ENCODE results near the gene PIM3. TPM values are rescaled to one million over a fixed set of nuclear protein-coding genes. Genes with fewer than 3 reads are reported as not detected.

PIM3 gene
- total and polyA plus RNA-seq, 10 of the 15 experiments (the other 5 are each of a cell fraction or from before 2014, with no cell fraction given), result 0.31 to 60.8 (median 12.4) TPM

DNA sequence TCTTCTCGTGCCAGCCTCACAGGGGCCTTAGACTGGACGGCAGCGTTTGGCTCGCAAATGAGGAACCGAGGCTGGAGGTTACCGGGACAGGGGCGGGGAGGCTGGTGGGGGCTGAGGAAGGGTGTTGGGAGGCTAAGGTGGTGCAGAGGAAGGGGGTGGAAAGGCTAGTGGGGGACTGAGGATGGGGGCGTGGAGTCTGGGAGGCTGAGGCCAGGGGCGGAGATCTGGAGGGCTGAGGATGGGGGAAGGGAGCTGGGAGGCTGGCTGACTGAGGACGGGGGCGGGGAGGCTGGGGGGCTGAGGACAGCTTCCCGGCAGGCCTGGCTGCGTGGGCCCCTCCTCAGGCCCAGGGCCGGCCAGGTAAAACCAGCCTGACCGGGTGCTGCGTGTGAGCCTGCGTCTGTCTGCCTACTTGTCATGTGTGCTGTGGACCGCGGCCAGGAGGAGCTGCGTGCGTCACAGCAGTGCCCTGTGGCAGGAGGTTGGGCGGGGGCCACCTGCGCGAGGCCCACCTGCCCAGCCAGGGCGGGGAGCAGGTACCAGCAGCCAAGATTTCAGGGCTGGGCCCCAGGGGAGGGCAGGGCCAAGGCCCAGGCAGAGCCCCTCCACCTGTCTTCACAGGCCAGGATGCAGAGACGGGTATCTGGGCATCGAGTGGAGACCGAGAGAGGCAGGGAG is 9.4 kb upstream of the PIM3 start:
- ChIA-PET POLR2A (interaction anchor here (1.6 to 1.8 kb wide), 2 partner anchors 14 to 20 kb away, joined by 3 to 5 read pairs; no protein-coding TSS in a partner anchor), CTCF (no interaction called here), SMC1A (ENCODE audit: uncharacterized antibody, unreplicated experiment) (no interaction called here), RAD21 (ENCODE audit: unreplicated experiment) (interaction anchor here (1.3 kb wide), 1 partner anchor 21 kb away, joined by 3 read pairs; no protein-coding TSS in a partner anchor)
- intact Hi-C loops (cut with micrococcal nuclease; ENCODE audit: unreplicated experiment), result no loop called here
- no peaks in the 10 kb centered on the region for H3K27me3 ChIP-seq (replicated peaks in 1 of 2; ENCODE audit: control insufficient read depth in 2 of 2, insufficient read depth in 2 of 2, low read length in 1 of 2)
- H3K9ac ChIP-seq (ENCODE audit: control insufficient read depth, insufficient read depth, low read length), result no peak overlapping the region
- no peak overlapping the region for H3K27ac ChIP-seq (ENCODE audit: control insufficient read depth, insufficient read depth)
- ATAC-seq (peak; percentile 52), DNase-seq (ENCODE audit: low read depth, low spot score) (no peak), FAIRE-seq (no peak)
- H3K4me2 ChIP-seq (ENCODE audit: control insufficient read depth, insufficient read depth), result no peak overlapping the region
- no peaks in the 10 kb centered on the region for H3K4me1 ChIP-seq (ENCODE audit: control insufficient read depth, insufficient read depth, low read length)
- H3K9me3 ChIP-seq (replicated peaks; ENCODE audit: control insufficient read depth, insufficient read depth, low read length), result no peaks in the 10 kb centered on the region
- no TSS peak for BruUV-seq (replicated peaks)
- H3K79me2 ChIP-seq (ENCODE audit: control insufficient read depth, insufficient read depth, low read length), result no peaks in the 10 kb centered on the region
- H3K36me3 ChIP-seq (ENCODE audit: control insufficient read depth in 2 of 2, insufficient read depth in 2 of 2, low read length in 1 of 2), result no peaks in the 10 kb centered on the region
- no peaks in the 10 kb centered on the region for H4K20me1 ChIP-seq (ENCODE audit: control insufficient read depth, insufficient read depth)
- TF ChIP-seq IRF4 (IDR thresholded peaks at IDR 0.05; ENCODE audit: low read depth, low read length) (no peak), BHLHE40 (IDR thresholded peaks at IDR 0.05; ENCODE audit: borderline replicate concordance in 1 of 2, low read depth in 2 of 2, low read length in 1 of 2) (peak in 1 of 2 experiments; percentile 24; a peak in 2 of 4 replicates)
- in situ Hi-C loops (cut with MboI), result no loop called here
- WGBS (ENCODE audit: insufficient coverage, insufficient replicate concordance, low lambda C conversion rate, missing lambda C conversion rate), result 46% methylated on average over 20 of the region's 28 CpGs
- no peak overlapping the region for H3K4me3 ChIP-seq
- H2AFZ ChIP-seq (ENCODE audit: control insufficient read depth, low read depth, low read length), result no peak overlapping the region

DNA sequence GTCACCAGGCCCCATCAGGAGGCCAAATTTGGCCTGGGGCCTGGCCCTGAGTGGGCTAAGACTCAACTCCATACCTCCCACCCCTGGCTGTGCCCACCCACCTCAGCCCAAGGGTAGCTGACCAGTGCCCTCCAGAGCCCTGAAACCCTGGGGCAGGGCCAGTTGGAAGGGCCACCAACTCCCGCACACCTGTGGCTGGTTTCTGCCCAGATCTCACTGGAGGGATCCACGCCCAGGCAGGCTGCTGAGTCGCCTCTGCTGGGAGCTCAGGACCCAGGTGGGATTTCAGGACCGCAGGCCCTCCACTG is 8.9 kb upstream of the PIM3 start:
- 43% methylated on average over 3 of the region's 4 CpGs for WGBS (ENCODE audit: insufficient coverage, insufficient replicate concordance, low lambda C conversion rate, missing lambda C conversion rate)
- ChIA-PET CTCF (no interaction called here), SMC1A (ENCODE audit: uncharacterized antibody, unreplicated experiment) (no interaction called here), RAD21 (ENCODE audit: unreplicated experiment) (interaction anchor here (1.3 kb wide), 1 partner anchor 21 kb away, joined by 3 read pairs; no protein-coding TSS in a partner anchor), POLR2A (interaction anchor here (1.6 to 1.8 kb wide), 2 partner anchors 15 to 19 kb away, joined by 3 to 5 read pairs; no protein-coding TSS in a partner anchor)
- Histone ChIP-seq H3K36me3 (ENCODE audit: control insufficient read depth in 2 of 2, insufficient read depth in 2 of 2, low read length in 1 of 2) (no peaks in the 10 kb centered on the region), H4K20me1 (ENCODE audit: control insufficient read depth, insufficient read depth) (no peaks in the 10 kb centered on the region), H3K4me1 (ENCODE audit: control insufficient read depth, insufficient read depth, low read length) (no peaks in the 10 kb centered on the region), H3K79me2 (ENCODE audit: control insufficient read depth, insufficient read depth, low read length) (no peaks in the 10 kb centered on the region), H3K27ac (ENCODE audit: control insufficient read depth, insufficient read depth) (no peak overlapping the region), H3K4me2 (ENCODE audit: control insufficient read depth, insufficient read depth) (no peak overlapping the region), H3K9me3 (replicated peaks; ENCODE audit: control insufficient read depth, insufficient read depth, low read length) (no peaks in the 10 kb centered on the region), H3K4me3 (no peak overlapping the region), H3K9ac (ENCODE audit: control insufficient read depth, insufficient read depth, low read length) (no peak overlapping the region), H2AFZ (ENCODE audit: control insufficient read depth, low read depth, low read length) (no peak overlapping the region), H3K27me3 (replicated peaks in 1 of 2; ENCODE audit: control insufficient read depth in 2 of 2, insufficient read depth in 2 of 2, low read length in 1 of 2) (no peaks in the 10 kb centered on the region)
- DNase-seq (ENCODE audit: low read depth, low spot score) (no peak), ATAC-seq (no peak), FAIRE-seq (no peak)
- intact Hi-C loops (cut with micrococcal nuclease; ENCODE audit: unreplicated experiment), result no loop called here
- no TSS peak for BruUV-seq (replicated peaks)
- in situ Hi-C loops (cut with MboI), result no loop called here
- TF ChIP-seq CBX3 (IDR thresholded peaks at IDR 0.05; ENCODE audit: borderline replicate concordance, low read depth) (no peak), GATAD2B (conservative IDR thresholded peaks at IDR 0.05; ENCODE audit: low read depth) (no peak), NR2C1 (IDR thresholded peaks at IDR 0.05) (no peak), ZSCAN29 (IDR thresholded peaks at IDR 0.05) (no peak), GABPA (IDR thresholded peaks at IDR 0.05; ENCODE audit: low read depth) (no peak), ASH2L (IDR thresholded peaks at IDR 0.05; ENCODE audit: borderline replicate concordance, low read depth) (no peak), RFX5 (IDR thresholded peaks at IDR 0.05; ENCODE audit: low read depth, low read length) (no peak), SREBF2 (IDR thresholded peaks at IDR 0.05; ENCODE audit: low read length) (no peak), IRF4 (IDR thresholded peaks at IDR 0.05; ENCODE audit: low read depth, low read length) (no peak), STAT3 (IDR thresholded peaks at IDR 0.05; ENCODE audit: low read depth, low read length) (no peak)
- TF ChIP-seq, protein P1, sequence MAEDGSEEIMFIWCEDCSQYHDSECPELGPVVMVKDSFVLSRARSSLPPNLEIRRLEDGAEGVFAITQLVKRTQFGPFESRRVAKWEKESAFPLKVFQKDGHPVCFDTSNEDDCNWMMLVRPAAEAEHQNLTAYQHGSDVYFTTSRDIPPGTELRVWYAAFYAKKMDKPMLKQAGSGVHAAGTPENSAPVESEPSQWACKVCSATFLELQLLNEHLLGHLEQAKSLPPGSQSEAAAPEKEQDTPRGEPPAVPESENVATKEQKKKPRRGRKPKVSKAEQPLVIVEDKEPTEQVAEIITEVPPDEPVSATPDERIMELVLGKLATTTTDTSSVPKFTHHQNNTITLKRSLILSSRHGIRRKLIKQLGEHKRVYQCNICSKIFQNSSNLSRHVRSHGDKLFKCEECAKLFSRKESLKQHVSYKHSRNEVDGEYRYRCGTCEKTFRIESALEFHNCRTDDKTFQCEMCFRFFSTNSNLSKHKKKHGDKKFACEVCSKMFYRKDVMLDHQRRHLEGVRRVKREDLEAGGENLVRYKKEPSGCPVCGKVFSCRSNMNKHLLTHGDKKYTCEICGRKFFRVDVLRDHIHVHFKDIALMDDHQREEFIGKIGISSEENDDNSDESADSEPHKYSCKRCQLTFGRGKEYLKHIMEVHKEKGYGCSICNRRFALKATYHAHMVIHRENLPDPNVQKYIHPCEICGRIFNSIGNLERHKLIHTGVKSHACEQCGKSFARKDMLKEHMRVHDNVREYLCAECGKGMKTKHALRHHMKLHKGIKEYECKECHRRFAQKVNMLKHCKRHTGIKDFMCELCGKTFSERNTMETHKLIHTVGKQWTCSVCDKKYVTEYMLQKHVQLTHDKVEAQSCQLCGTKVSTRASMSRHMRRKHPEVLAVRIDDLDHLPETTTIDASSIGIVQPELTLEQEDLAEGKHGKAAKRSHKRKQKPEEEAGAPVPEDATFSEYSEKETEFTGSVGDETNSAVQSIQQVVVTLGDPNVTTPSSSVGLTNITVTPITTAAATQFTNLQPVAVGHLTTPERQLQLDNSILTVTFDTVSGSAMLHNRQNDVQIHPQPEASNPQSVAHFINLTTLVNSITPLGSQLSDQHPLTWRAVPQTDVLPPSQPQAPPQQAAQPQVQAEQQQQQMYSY (CRISPR knock-in tag; IDR thresholded peaks at IDR 0.05), result no peak
